WTC11 (cell line): ENCODE measurements around the gene SHANK1.

Source experiments
- CTCF ChIP-seq: fragments of 200-600 bp; IDR thresholded peaks from 2 replicates; pipeline ENCODE4 v1.8.0; 2022; ENCODE audit warnings: antibody characterized with exemption
- EMX1 ChIP-seq: fragments of 250-450 bp; sonication (Bioruptor Pico); IDR thresholded peaks from 2 replicates; pipeline ENCODE4 v1.8.0; 2021; ENCODE audit warnings: mild to moderate bottlenecking
- HMGXB4 ChIP-seq: sonication (generic); formaldehyde crosslinking; IDR thresholded peaks from 2 replicates; pipeline ENCODE4 v1.8.1; 2023; ENCODE audit warnings: mild to moderate bottlenecking, moderate library complexity, missing genetic modification reagents
- NR1H2 ChIP-seq: sonication (generic); formaldehyde crosslinking; IDR thresholded peaks from 2 replicates; pipeline ENCODE4 v1.9.0; 2021; ENCODE audit warnings: mild to moderate bottlenecking, moderate library complexity, missing genetic modification reagents
- ZNF263 ChIP-seq: sonication (generic); formaldehyde crosslinking; IDR thresholded peaks from 2 replicates; pipeline ENCODE4 v1.8.1; 2022; ENCODE audit warnings: low read depth, mild to moderate bottlenecking, moderate library complexity, missing genetic modification reagents

DNA sequence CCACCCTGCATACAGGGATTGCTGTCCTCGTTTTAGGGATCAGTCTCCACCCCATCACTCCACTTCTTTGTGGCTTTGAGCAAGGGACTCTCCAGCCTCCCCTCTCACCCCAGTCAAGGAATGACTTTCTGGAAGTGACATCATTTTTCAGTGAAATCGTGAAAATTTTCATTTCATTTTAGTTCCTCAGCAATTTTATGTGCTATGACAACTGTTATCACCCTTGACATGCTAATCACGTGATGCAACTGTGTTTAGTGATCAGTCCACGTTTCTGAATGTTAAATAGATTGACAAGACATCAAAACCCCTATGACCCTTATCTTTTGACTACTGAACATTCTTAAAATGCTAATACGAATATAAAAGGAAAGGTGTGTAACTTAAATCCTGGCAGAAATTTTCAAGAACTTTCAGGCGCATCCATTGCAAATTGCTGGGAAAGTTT, 62.4 kb downstream of the SHANK1 start:
- TF ChIP-seq ZNF263 (CRISPR knock-in tag) (no peak), HMGXB4 (no peak), CTCF (no peak), EMX1 (CRISPR knock-in tag) (no peak), NR1H2 (no peak)
